Measurements from ENCODE around the gene LAMC1. TPM values are rescaled to one million over a fixed set of nuclear protein-coding genes. Genes with fewer than 3 reads are reported as not detected.

Gene LAMC1
- total RNA-seq, 2 experiments from 2014 or later: not detected

DNA sequence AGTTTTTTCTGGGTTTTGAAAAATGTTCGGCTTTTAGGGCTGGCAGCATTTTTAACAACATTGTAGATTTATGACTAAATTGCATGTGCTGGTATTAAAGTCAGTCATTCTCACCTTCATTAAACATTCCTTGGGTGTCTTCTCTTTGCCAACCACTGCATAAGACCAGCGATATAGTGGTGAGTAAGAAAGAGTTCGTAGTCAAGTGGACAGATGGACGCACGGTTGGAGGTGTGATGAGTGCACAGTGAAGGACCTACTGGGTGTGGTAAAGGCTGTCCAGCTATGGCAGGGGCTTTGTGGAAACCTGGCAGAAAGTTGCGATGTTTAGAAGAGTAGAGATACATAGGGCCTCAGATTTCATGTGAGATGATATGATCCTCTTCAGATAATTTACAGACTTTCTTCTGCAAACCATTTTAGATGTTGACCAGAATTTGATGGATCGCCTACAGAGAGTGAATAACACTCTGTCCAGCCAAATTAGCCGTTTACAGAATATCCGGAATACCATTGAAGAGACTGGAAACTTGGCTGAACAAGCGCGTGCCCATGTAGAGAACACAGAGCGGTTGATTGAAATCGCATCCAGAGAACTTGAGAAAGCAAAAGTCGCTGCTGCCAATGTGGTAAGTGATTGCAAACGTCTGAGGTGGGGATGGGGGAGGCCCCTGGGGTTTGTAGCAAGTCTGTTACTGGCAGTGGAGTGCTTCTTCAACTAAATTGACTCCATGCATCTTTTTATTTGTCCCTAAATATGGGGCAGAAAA is 106.9 kb downstream of the LAMC1 start:
- DNase-seq (no peak), ATAC-seq (ENCODE audit: poor library complexity) (no peak)
- POLR2A ChIA-PET: no interaction called here
- CTCF ChIA-PET: no interaction called here
- Mint-ChIP-seq H3K36me3 (ENCODE audit: low read depth) (no peaks in the 10 kb centered on the region), H3K9me3 (no peaks in the 10 kb centered on the region), H3K4me1 (ENCODE audit: low read depth) (peaks cover 3% of the 10 kb centered on the region), H3K4me3 (no peak overlapping the region), H3K27ac (no peak overlapping the region), H3K27me3 (no peaks in the 10 kb centered on the region)
- H3K27me3 ChIP-seq (ENCODE audit: control insufficient read depth in 1 of 2, insufficient read depth in 2 of 2, low read length in 2 of 2): no peaks in the 10 kb centered on the region
- H3K9me3 ChIP-seq (ENCODE audit: control insufficient read depth in 1 of 2, insufficient read depth in 1 of 2, low read length in 2 of 2): no peaks in the 10 kb centered on the region
- intact Hi-C loops (cut with DNase I, micrococcal nuclease): no loop called here
- no peak overlapping the region for H3K4me3 ChIP-seq (ENCODE audit: low read length)
- no peak overlapping the region for H3K27ac ChIP-seq (ENCODE audit: low read depth in 1 of 2, low read length in 2 of 2)
- no peak for TF ChIP-seq CTCF (IDR thresholded peaks at IDR 0.05)
- no peaks in the 10 kb centered on the region for H3K36me3 ChIP-seq (ENCODE audit: insufficient read depth, low read length)
- no peaks in the 10 kb centered on the region for H3K4me1 ChIP-seq (ENCODE audit: insufficient read depth, low read length)

DNA sequence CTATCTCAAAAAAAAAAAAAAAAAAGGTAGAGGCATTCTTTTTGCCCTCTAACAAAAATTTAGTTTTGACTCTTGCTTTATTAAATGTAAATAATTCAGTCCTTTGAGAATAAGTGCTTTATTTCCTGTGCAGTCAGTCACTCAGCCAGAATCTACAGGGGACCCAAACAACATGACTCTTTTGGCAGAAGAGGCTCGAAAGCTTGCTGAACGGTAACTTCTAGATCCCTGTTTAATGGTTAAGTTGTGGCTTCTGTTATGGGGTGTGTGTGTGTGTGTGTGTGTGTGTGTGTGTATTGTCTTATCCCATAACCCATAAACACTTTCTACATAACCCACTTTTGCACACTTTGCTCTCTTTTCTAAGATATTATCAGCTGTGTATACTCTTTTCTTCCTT is 107.9 kb downstream of the LAMC1 start:
- intact Hi-C loops (cut with DNase I, micrococcal nuclease): no loop called here
- no peak overlapping the region for H3K27ac Mint-ChIP-seq
- Histone ChIP-seq H3K9me3 (ENCODE audit: control insufficient read depth in 1 of 2, insufficient read depth in 1 of 2, low read length in 2 of 2) (no peaks in the 10 kb centered on the region), H3K27ac (ENCODE audit: low read depth in 1 of 2, low read length in 2 of 2) (no peak overlapping the region), H3K4me1 (ENCODE audit: insufficient read depth, low read length) (no peaks in the 10 kb centered on the region), H3K27me3 (ENCODE audit: control insufficient read depth in 1 of 2, insufficient read depth in 2 of 2, low read length in 2 of 2) (peaks cover 0 to under 1% of the 10 kb centered on the region in 2 experiments), H3K36me3 (ENCODE audit: insufficient read depth, low read length) (no peaks in the 10 kb centered on the region), H3K4me3 (ENCODE audit: low read length) (no peak overlapping the region)
- no peak overlapping the region for H3K4me3 Mint-ChIP-seq
- H3K4me1 Mint-ChIP-seq (ENCODE audit: low read depth): peaks cover 3% of the 10 kb centered on the region
- ChIA-PET CTCF (interaction anchor here (1.5 kb wide), 1 partner anchor 10 kb away, joined by 3 read pairs; no protein-coding TSS in a partner anchor), POLR2A (no interaction called here)
- DNase-seq (no peak), ATAC-seq (ENCODE audit: poor library complexity) (no peak)
- peaks cover 3% of the 10 kb centered on the region for H3K27me3 Mint-ChIP-seq
- no peak for TF ChIP-seq CTCF (IDR thresholded peaks at IDR 0.05)
- H3K36me3 Mint-ChIP-seq (ENCODE audit: low read depth): no peaks in the 10 kb centered on the region
- H3K9me3 Mint-ChIP-seq: no peaks in the 10 kb centered on the region

- DNase-seq: no peak
- H3K27ac Mint-ChIP-seq: no peak overlapping the region
- H3K4me1 ChIP-seq (ENCODE audit: insufficient read depth, low read length): no peaks in the 10 kb centered on the region
- H3K27me3 Mint-ChIP-seq: peaks cover 9% of the 10 kb centered on the region
- no peak overlapping the region for H3K4me3 ChIP-seq (ENCODE audit: low read length)
- ATAC-seq (ENCODE audit: poor library complexity): no peak
- no peaks in the 10 kb centered on the region for H3K36me3 ChIP-seq (ENCODE audit: insufficient read depth, low read length)
- POLR2A ChIA-PET: no interaction called here
- H3K4me3 Mint-ChIP-seq: no peak overlapping the region
- H3K36me3 Mint-ChIP-seq (ENCODE audit: low read depth): no peaks in the 10 kb centered on the region
- H3K9me3 Mint-ChIP-seq: no peaks in the 10 kb centered on the region
- no peak for TF ChIP-seq CTCF (IDR thresholded peaks at IDR 0.05)
- peaks cover 0 to 2% of the 10 kb centered on the region in 2 experiments for H3K27me3 ChIP-seq (ENCODE audit: control insufficient read depth in 1 of 2, insufficient read depth in 2 of 2, low read length in 2 of 2)
- H3K4me1 Mint-ChIP-seq (ENCODE audit: low read depth): peaks cover 3% of the 10 kb centered on the region
- CTCF ChIA-PET: no interaction called here
- intact Hi-C loops (cut with DNase I, micrococcal nuclease): no loop called here
- H3K9me3 ChIP-seq (ENCODE audit: control insufficient read depth in 1 of 2, insufficient read depth in 1 of 2, low read length in 2 of 2): no peaks in the 10 kb centered on the region
- H3K27ac ChIP-seq (ENCODE audit: low read depth in 1 of 2, low read length in 2 of 2): no peak overlapping the region
These were observed 112.1 kb downstream of the LAMC1 start for GRCh38 chr1:183135336-183135735.

All from CD4-positive, alpha-beta T cell (primary cell).